Endodermal cell (in vitro differentiated cells): ENCODE data around the gene NFKBIA. TPM values are rescaled to one million over a fixed set of nuclear protein-coding genes. Genes with fewer than 3 reads are reported as not detected.

Source experiments
- DNase-seq: peaks from one replicate; pipeline ENCODE4 v3.0.0-alpha.2; 2017
- H3K27ac ChIP-seq: 2 replicates; pipeline ENCODE4 v1.5.1; 2013; ENCODE audit warnings: mild to moderate bottlenecking, low read depth, low read length, moderate library complexity
- H3K27me3 ChIP-seq: 2 replicates; pipeline ENCODE4 v1.6.1; 2013; ENCODE audit warnings: mild to moderate bottlenecking, low read length, moderate library complexity; ENCODE audit not compliant: insufficient read depth, control insufficient read depth, poor library complexity, severe bottlenecking
- H3K36me3 ChIP-seq: 2 replicates; pipeline ENCODE4 v1.7.0; 2013; ENCODE audit warnings: mild to moderate bottlenecking, low read length, moderate library complexity; ENCODE audit not compliant: control insufficient read depth, insufficient read depth
- H3K4me1 ChIP-seq: one replicate; pipeline ENCODE4 v1.7.0; 2013; ENCODE audit warnings: low read length; ENCODE audit not compliant: control insufficient read depth, insufficient read depth
- H3K4me3 ChIP-seq: 2 replicates; pipeline ENCODE4 v1.5.1; 2013; ENCODE audit warnings: mild to moderate bottlenecking, low read length, moderate library complexity
- H3K9ac ChIP-seq: 2 replicates; pipeline ENCODE4 v1.6.1; 2013; ENCODE audit warnings: mild to moderate bottlenecking, low read length, moderate library complexity; ENCODE audit not compliant: poor library complexity, severe bottlenecking; ENCODE audit errors: extremely low read depth
- H3K9me3 ChIP-seq: 2 replicates; pipeline ENCODE4 v1.6.1; 2013; ENCODE audit warnings: mild to moderate bottlenecking, low read length, moderate library complexity; ENCODE audit not compliant: control insufficient read depth
- H3K27ac Mint-ChIP-seq: 2 replicates; pipeline ENCODE4 v1.8.0; 2020; ENCODE audit warnings: mixed read lengths
- H3K27me3 Mint-ChIP-seq: 2 replicates; pipeline ENCODE4 v1.8.0; 2021; ENCODE audit warnings: mild to moderate bottlenecking, mixed read lengths; ENCODE audit not compliant: insufficient read depth
- H3K36me3 Mint-ChIP-seq: 2 replicates; pipeline ENCODE4 v1.8.0; 2020; ENCODE audit warnings: low read depth, mixed read lengths
- H3K4me1 Mint-ChIP-seq: 2 replicates; pipeline ENCODE4 v1.8.0; 2020; ENCODE audit warnings: mixed read lengths
- H3K4me3 Mint-ChIP-seq: 2 replicates; pipeline ENCODE4 v1.8.0; 2020; ENCODE audit warnings: mild to moderate bottlenecking, moderate library complexity, mixed read lengths
- H3K9me3 Mint-ChIP-seq: 2 replicates; pipeline ENCODE4 v1.8.0; 2020; ENCODE audit warnings: mild to moderate bottlenecking, mixed read lengths
- WGBS, 2 experiments: methylation state at CpG; one replicate each; pipeline versions ENCODE4 v1.1.5 to v1.1.7; 2013; ENCODE audit warnings: missing lambda C conversion rate in 2 of 2, mixed read lengths in 1 of 2; ENCODE audit not compliant: insufficient coverage in 1 of 2, insufficient read length in 1 of 2; 5-methylcytosine and 5-hydroxymethylcytosine counted together
- total RNA-seq, 2 donors: library from RNA; stranded (reverse); fragmentation: NEBNext Ultra II Directional in 1 of 2; extraction: Animal tissue kit (Norgen Biotek cat#: 25700) in 1 of 2; gene quantifications; 2 replicates in 1 of 2; 3 replicates in 1 of 2; pipeline ENCODE4 v1.2.1, GENCODE V29; 2021
- TF ChIP-seq, protein P1 (sequence below): fragments of 200-600 bp; sonication (generic); conservative IDR thresholded peaks from 2 replicates; pipeline ENCODE4 v1.5.0; 2021; ENCODE audit warnings: antibody characterized with exemption, mild to moderate bottlenecking

NFKBIA gene
- total RNA-seq, 2 donors from 2014 or later = 148 to 188 TPM

- H3K36me3 Mint-ChIP-seq = no peaks in the 10 kb centered on the region
- no peak for DNase-seq
- H3K4me3 Mint-ChIP-seq = no peak overlapping the region
- H3K27me3 Mint-ChIP-seq = no peaks in the 10 kb centered on the region
- H3K9me3 Mint-ChIP-seq = no peaks in the 10 kb centered on the region
- WGBS, 2 experiments = 83 to 93% methylated on average over 2 to 3 of the region's 3 CpGs
- H3K36me3 ChIP-seq = no peaks in the 10 kb centered on the region
- no peak overlapping the region for H3K4me3 ChIP-seq
- H3K4me1 ChIP-seq = no peaks in the 10 kb centered on the region
- no peak overlapping the region for H3K27ac Mint-ChIP-seq
- H3K9me3 ChIP-seq = no peaks in the 10 kb centered on the region
- H3K4me1 Mint-ChIP-seq = peaks cover 8% of the 10 kb centered on the region
- H3K27ac ChIP-seq = no peak overlapping the region
- H3K27me3 ChIP-seq = no peaks in the 10 kb centered on the region
- H3K9ac ChIP-seq = no peak overlapping the region
- TF ChIP-seq, protein P1, sequence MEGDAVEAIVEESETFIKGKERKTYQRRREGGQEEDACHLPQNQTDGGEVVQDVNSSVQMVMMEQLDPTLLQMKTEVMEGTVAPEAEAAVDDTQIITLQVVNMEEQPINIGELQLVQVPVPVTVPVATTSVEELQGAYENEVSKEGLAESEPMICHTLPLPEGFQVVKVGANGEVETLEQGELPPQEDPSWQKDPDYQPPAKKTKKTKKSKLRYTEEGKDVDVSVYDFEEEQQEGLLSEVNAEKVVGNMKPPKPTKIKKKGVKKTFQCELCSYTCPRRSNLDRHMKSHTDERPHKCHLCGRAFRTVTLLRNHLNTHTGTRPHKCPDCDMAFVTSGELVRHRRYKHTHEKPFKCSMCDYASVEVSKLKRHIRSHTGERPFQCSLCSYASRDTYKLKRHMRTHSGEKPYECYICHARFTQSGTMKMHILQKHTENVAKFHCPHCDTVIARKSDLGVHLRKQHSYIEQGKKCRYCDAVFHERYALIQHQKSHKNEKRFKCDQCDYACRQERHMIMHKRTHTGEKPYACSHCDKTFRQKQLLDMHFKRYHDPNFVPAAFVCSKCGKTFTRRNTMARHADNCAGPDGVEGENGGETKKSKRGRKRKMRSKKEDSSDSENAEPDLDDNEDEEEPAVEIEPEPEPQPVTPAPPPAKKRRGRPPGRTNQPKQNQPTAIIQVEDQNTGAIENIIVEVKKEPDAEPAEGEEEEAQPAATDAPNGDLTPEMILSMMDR = no peak
Measured at GRCh38 chr14:35391388-35391710, 13.2 kb downstream of the NFKBIA start.

DNA sequence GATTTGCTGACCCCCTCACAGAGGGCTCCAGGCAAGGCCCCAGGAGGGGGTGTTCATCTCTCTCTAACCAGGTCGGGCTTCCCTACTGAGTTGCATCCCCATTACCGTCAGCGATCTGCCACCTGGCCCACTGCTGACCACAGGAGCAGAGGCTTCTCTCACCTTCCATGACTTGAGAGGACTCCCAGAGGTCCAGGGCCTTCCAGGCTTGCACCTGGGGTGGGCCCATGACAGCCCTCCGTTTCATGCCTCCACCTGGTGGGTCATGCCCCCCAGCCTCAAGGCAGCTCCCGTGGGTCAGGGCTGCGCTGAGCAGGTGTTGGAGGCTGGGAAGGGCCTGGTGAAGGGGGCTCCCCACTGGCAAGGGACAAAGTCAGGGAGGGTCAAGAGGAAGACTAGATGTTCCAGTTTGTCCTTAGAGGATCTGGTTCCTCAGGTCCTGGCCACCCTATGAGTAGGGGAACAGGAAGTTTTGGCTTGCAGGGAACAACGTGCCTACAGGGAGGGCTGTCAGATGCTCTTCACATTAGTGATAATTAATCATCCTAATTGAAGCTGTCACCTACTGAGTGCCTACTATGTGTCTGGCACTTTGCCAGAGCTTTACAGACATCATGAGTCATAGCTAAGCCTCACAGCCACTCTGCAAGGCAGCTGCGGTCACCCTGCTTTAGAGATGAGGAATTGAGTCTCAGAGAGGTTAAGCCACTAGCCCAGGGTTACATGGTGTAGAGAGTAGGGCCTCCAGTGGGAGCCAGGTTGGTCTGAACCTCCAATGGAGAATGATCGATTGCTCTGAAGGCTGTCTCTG lies 13.8 kb downstream of the NFKBIA start:
- peak; percentile 55 for DNase-seq
- 75% methylated on average over 8 to 9 of the region's 9 CpGs for WGBS, 2 experiments
- TF ChIP-seq, protein P1 = no peak
- no peak overlapping the region for H3K9ac ChIP-seq
- Mint-ChIP-seq H3K4me1 (peaks cover 8% of the 10 kb centered on the region), H3K36me3 (no peaks in the 10 kb centered on the region), H3K27me3 (no peaks in the 10 kb centered on the region), H3K27ac (no peak overlapping the region), H3K9me3 (no peaks in the 10 kb centered on the region), H3K4me3 (no peak overlapping the region)
- H3K9me3 ChIP-seq = no peaks in the 10 kb centered on the region
- H3K27ac ChIP-seq = no peak overlapping the region
- H3K4me3 ChIP-seq = no peak overlapping the region
- H3K36me3 ChIP-seq = no peaks in the 10 kb centered on the region
- H3K27me3 ChIP-seq = no peaks in the 10 kb centered on the region
- no peaks in the 10 kb centered on the region for H3K4me1 ChIP-seq

GRCh38 chr14:35389315-35389667 lies 15.3 kb downstream of the NFKBIA start:
- Mint-ChIP-seq H3K4me1 (peaks cover 16% of the 10 kb centered on the region), H3K27me3 (no peaks in the 10 kb centered on the region), H3K9me3 (no peaks in the 10 kb centered on the region), H3K27ac (no peak overlapping the region), H3K4me3 (no peak overlapping the region), H3K36me3 (no peaks in the 10 kb centered on the region)
- Histone ChIP-seq H3K9me3 (no peaks in the 10 kb centered on the region), H3K36me3 (no peaks in the 10 kb centered on the region), H3K9ac (no peak overlapping the region), H3K4me1 (peaks cover 6% of the 10 kb centered on the region), H3K27ac (no peak overlapping the region), H3K4me3 (no peak overlapping the region), H3K27me3 (no peaks in the 10 kb centered on the region)
- 94% methylated on average over 3 to 8 of the region's 9 CpGs for WGBS, 2 experiments
- TF ChIP-seq, protein P1 = no peak
- DNase-seq = no peak
